K562 (cell line): ENCODE data around the gene ZNF433. TPM values are rescaled to one million over a fixed set of nuclear protein-coding genes. Genes with fewer than 3 reads are reported as not detected.

ENCODE experiments used
- ATF7 ChIP-seq: fragments of 450-650 bp; IDR thresholded peaks from 2 replicates; pipeline ENCODE4 v1.7.1; 2014; ENCODE audit warnings: mild to moderate bottlenecking, moderate library complexity
- KDM1A ChIP-seq, 2 experiments: fragments of 450-650 bp; IDR thresholded peaks; 2 replicates each; pipeline ENCODE4 v1.6.1; 2016; ENCODE audit warnings: mild to moderate bottlenecking in 2 of 2
- LARP7 ChIP-seq: fragments of 450-650 bp; IDR thresholded peaks from 2 replicates; pipeline ENCODE4 v1.6.1; 2016
- MAFG ChIP-seq: fragments of 450-650 bp; conservative IDR thresholded peaks from 2 replicates; pipeline ENCODE4 v1.6.1; 2016; ENCODE audit warnings: missing genetic modification characterization, missing compliant biosample characterization
- NONO ChIP-seq, 2 experiments: fragments of 200-400 bp in 1 of 2; fragments of 450-650 bp in 1 of 2; formaldehyde crosslinking in 1 of 2; IDR thresholded peaks; 2 replicates each; pipeline ENCODE4 v1.6.1; 2017; ENCODE audit warnings: low read depth in 2 of 2, mild to moderate bottlenecking in 2 of 2, moderate library complexity in 2 of 2, low read length in 1 of 2
- SUPT5H ChIP-seq: fragments of 450-650 bp; IDR thresholded peaks from 2 replicates; pipeline ENCODE4 v1.6.1; 2016
- TAL1 ChIP-seq: fragments of 450-650 bp; IDR thresholded peaks from 2 replicates; pipeline ENCODE4 v1.6.1; 2016; ENCODE audit warnings: mild to moderate bottlenecking
- ZNF584 ChIP-seq: fragments of 200-800 bp; sonication (Bioruptor generic); IDR thresholded peaks from 2 replicates; pipeline ENCODE4 v1.6.1; 2016; ENCODE audit warnings: low read depth, mild to moderate bottlenecking, missing genetic modification characterization, missing compliant biosample characterization
- ZNF644 ChIP-seq: fragments of 200-800 bp; sonication (Bioruptor generic); IDR thresholded peaks from 2 replicates; pipeline ENCODE4 v1.6.1; 2016; ENCODE audit warnings: low read depth, missing genetic modification characterization, missing compliant biosample characterization
- ZNF695 ChIP-seq: fragments of 450-650 bp; formaldehyde crosslinking; IDR thresholded peaks from 2 replicates; pipeline ENCODE4 v1.4.0; 2020; ENCODE audit warnings: mild to moderate bottlenecking, moderate library complexity
- ZNF696 ChIP-seq: fragments of 250-450 bp; sonication (Bioruptor Pico); conservative IDR thresholded peaks from 2 replicates; pipeline ENCODE4 v1.4.0; 2020; ENCODE audit warnings: mild to moderate bottlenecking, moderate library complexity
- polyA plus RNA-seq, 8 experiments: library from polyadenylated mRNA; depleted of rRNA in 4 of 8; stranded (reverse) in 5 of 8; unstranded in 3 of 8; fragments of >200 nt; fragmentation: Nextera tagmentation in 2 of 8; fragmentation: Illumina TruSeq in 1 of 8; extraction: Ambion mirVana in 2 of 8; extraction: Trizol in 1 of 8; gene quantifications; 2 replicates each; pipeline versions ENCODE4 v1.2.1 to v1.2.3, GENCODE V29; 2011 to 2014; ENCODE audit warnings: inconsistent platforms in 1 of 8, missing spikeins in 1 of 8
- total RNA-seq, 7 experiments: library from RNA; depleted of rRNA in 6 of 7; stranded (reverse); fragments of >200 nt in 6 of 7; fragmentation: Illumina TruSeq in 2 of 7; extraction: Trizol in 2 of 7; gene quantifications; 2 replicates each; pipeline versions ENCODE4 v1.2.1 to v1.2.3, GENCODE V29; 2011 to 2021; ENCODE audit warnings: low replicate concordance in 1 of 7
- TF ChIP-seq, protein P1 (sequence below): fragments of 250-450 bp; sonication (Bioruptor Pico); IDR thresholded peaks from 2 replicates; pipeline ENCODE4 v1.5.0; 2021; ENCODE audit warnings: mild to moderate bottlenecking, borderline replicate concordance
- TF ChIP-seq, protein P2 (sequence below): sonication (generic); formaldehyde crosslinking; IDR thresholded peaks from 2 replicates; pipeline ENCODE4 v1.8.0; 2022; ENCODE audit warnings: mild to moderate bottlenecking, missing genetic modification reagents
- TF ChIP-seq, protein P3 (sequence below): fragments of 200-800 bp; sonication (Bioruptor generic); IDR thresholded peaks from 2 replicates; pipeline ENCODE4 v1.6.1; 2017; ENCODE audit warnings: missing genetic modification characterization, missing compliant biosample characterization
- TF ChIP-seq, protein P4 (sequence below): IDR thresholded peaks from 2 replicates; pipeline ENCODE4 v1.6.1; 2011; ENCODE audit warnings: borderline replicate concordance, low read depth, mild to moderate bottlenecking, moderate library complexity, low read length; ENCODE audit not compliant: insufficient read depth, poor library complexity, severe bottlenecking

Gene ZNF433
- total and polyA plus RNA-seq, 9 of the 15 experiments (the other 6 are each of a cell fraction or from before 2014, with no cell fraction given): 2.0 to 4.1 (median 2.9) TPM

DNA sequence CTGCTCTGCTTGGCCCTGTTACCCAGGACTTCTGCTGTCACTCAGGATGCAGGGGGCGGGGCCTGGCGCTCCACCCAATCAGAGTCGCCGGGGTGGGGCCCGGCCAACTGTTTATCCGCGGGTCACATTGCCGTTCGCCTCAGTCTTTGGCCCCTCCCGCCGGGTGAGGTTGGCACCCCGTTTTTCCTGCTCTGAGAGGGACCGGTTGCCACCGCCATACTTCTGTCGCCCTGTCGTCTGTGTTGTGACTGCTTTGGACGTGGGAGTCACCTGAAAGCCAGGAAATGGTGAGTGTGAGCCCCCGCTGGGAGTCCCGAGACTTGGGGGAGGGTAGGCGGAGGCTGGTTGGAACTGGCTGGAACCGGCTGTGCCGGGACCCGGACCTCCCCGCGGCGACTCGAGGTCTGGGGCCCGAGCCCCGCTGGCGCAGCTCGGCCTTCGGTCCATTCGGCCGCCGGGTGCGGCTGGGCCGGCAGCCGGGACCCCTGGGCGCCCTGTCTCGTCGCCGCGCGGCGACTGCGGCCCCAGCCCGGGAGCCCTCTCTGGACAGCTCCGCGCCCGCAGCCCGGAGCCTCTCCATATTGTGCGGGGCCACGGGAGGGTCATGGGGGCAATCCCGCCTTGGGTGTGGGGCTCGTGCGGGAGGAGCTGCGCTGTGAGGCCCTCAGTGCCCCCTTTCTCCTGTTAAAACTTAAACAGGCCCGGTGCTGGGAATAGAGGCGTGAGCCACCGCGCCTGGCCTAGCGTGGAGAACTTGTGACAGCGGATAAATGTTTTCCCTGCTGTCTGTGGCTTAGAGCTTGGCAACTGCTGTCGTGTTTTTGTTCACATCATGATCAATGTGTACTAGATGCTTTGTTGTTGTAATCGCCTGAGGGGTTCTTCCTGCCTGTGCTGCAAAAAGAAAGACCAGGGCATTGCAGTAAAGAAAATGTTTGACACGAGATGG lies 29.4 kb upstream of the ZNF433 start, which contains the start of gene ZNF844 (continued):
- TF ChIP-seq, protein P1, sequence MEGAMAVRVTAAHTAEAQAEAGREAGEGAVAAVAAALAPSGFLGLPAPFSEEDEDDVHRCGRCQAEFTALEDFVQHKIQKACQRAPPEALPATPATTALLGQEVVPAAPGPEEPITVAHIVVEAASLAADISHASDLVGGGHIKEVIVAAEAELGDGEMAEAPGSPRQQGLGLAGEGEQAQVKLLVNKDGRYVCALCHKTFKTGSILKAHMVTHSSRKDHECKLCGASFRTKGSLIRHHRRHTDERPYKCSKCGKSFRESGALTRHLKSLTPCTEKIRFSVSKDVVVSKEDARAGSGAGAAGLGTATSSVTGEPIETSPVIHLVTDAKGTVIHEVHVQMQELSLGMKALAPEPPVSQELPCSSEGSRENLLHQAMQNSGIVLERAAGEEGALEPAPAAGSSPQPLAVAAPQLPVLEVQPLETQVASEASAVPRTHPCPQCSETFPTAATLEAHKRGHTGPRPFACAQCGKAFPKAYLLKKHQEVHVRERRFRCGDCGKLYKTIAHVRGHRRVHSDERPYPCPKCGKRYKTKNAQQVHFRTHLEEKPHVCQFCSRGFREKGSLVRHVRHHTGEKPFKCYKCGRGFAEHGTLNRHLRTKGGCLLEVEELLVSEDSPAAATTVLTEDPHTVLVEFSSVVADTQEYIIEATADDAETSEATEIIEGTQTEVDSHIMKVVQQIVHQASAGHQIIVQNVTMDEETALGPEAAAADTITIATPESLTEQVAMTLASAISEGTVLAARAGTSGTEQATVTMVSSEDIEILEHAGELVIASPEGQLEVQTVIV (CRISPR knock-in tag): no peak
- TF ChIP-seq, protein P2, sequence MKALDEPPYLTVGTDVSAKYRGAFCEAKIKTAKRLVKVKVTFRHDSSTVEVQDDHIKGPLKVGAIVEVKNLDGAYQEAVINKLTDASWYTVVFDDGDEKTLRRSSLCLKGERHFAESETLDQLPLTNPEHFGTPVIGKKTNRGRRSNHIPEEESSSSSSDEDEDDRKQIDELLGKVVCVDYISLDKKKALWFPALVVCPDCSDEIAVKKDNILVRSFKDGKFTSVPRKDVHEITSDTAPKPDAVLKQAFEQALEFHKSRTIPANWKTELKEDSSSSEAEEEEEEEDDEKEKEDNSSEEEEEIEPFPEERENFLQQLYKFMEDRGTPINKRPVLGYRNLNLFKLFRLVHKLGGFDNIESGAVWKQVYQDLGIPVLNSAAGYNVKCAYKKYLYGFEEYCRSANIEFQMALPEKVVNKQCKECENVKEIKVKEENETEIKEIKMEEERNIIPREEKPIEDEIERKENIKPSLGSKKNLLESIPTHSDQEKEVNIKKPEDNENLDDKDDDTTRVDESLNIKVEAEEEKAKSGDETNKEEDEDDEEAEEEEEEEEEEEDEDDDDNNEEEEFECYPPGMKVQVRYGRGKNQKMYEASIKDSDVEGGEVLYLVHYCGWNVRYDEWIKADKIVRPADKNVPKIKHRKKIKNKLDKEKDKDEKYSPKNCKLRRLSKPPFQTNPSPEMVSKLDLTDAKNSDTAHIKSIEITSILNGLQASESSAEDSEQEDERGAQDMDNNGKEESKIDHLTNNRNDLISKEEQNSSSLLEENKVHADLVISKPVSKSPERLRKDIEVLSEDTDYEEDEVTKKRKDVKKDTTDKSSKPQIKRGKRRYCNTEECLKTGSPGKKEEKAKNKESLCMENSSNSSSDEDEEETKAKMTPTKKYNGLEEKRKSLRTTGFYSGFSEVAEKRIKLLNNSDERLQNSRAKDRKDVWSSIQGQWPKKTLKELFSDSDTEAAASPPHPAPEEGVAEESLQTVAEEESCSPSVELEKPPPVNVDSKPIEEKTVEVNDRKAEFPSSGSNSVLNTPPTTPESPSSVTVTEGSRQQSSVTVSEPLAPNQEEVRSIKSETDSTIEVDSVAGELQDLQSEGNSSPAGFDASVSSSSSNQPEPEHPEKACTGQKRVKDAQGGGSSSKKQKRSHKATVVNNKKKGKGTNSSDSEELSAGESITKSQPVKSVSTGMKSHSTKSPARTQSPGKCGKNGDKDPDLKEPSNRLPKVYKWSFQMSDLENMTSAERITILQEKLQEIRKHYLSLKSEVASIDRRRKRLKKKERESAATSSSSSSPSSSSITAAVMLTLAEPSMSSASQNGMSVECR (CRISPR knock-in tag): no peak
- no peak for TF ChIP-seq KDM1A (IDR thresholded peaks at IDR 0.05)
- TF ChIP-seq NONO (IDR thresholded peaks at IDR 0.05; ENCODE audit: low read depth in 2 of 2, low read length in 1 of 2): 0 out of 4 replicates have a peak, but pooled peaks of 1 of the 2 experiments have one; percentile 30
- TF ChIP-seq ZNF584 (CRISPR knock-in tag): no peak
- TF ChIP-seq, protein P3, sequence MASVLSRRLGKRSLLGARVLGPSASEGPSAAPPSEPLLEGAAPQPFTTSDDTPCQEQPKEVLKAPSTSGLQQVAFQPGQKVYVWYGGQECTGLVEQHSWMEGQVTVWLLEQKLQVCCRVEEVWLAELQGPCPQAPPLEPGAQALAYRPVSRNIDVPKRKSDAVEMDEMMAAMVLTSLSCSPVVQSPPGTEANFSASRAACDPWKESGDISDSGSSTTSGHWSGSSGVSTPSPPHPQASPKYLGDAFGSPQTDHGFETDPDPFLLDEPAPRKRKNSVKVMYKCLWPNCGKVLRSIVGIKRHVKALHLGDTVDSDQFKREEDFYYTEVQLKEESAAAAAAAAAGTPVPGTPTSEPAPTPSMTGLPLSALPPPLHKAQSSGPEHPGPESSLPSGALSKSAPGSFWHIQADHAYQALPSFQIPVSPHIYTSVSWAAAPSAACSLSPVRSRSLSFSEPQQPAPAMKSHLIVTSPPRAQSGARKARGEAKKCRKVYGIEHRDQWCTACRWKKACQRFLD (CRISPR knock-in tag): no peak
- no peak for TF ChIP-seq ZNF696 (CRISPR knock-in tag)
- TF ChIP-seq ATF7: no peak
- TF ChIP-seq TAL1: no peak
- TF ChIP-seq ZNF695 (CRISPR knock-in tag): no peak
- no peak for TF ChIP-seq ZNF644
- TF ChIP-seq, protein P4, sequence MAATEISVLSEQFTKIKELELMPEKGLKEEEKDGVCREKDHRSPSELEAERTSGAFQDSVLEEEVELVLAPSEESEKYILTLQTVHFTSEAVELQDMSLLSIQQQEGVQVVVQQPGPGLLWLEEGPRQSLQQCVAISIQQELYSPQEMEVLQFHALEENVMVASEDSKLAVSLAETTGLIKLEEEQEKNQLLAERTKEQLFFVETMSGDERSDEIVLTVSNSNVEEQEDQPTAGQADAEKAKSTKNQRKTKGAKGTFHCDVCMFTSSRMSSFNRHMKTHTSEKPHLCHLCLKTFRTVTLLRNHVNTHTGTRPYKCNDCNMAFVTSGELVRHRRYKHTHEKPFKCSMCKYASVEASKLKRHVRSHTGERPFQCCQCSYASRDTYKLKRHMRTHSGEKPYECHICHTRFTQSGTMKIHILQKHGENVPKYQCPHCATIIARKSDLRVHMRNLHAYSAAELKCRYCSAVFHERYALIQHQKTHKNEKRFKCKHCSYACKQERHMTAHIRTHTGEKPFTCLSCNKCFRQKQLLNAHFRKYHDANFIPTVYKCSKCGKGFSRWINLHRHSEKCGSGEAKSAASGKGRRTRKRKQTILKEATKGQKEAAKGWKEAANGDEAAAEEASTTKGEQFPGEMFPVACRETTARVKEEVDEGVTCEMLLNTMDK: no peak
- peak; percentile 72 for TF ChIP-seq SUPT5H
- no peak for TF ChIP-seq MAFG
- TF ChIP-seq LARP7: no peak
